Fibroblast of skin of right quadriceps (primary cell): ENCODE measurements around the gene QRFPR.
"Not testable (repeated sequence)": the region's sequence is repeated elsewhere in the genome, so short reads cannot be mapped to it uniquely, and the experiment has no call there.

Experiments
- DNase-seq: peaks from one replicate; pipeline ENCODE4 v3.0.0-alpha.2; 2013

The QRFPR gene

DNA sequence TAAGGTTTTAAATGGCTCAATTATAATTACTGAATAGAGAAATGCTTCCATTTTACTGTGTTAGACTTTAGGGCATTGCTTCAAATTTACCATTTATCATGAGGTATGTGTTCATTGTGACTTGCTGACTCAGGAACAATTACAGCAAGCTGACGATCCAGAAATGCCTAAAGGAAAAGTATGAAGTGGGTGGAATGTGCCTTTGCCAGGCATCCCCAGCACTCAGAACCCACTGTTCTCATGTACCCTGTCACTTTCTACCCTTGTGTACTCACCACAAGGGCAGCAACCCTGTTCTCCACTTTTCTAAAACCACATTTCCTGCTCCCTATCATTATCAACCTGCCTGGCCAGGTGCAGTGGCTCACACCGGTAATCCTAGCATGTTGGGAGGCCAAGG is 41.5 kb downstream of the QRFPR start:
- DNase-seq: no peak

DNA sequence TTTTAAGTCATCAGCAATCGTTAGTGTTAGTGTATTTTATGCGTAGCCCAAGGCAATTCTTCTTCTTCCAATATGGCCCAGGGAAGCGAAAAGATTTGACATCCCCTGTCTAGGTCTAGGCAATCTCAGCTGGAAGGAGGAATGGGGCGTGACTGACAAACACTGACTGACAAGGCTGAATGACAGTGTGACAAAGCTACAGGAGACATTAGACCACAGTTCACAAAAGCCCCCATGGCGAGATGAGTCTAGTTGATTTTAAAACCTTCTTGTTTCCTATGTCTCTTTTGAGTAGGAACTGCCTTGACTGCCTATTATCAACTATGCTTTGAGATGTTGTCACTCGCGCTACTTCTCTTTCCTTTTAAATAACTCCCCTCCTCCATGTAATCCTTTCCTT is 42.3 kb downstream of the QRFPR start:
- no peak for DNase-seq

DNA sequence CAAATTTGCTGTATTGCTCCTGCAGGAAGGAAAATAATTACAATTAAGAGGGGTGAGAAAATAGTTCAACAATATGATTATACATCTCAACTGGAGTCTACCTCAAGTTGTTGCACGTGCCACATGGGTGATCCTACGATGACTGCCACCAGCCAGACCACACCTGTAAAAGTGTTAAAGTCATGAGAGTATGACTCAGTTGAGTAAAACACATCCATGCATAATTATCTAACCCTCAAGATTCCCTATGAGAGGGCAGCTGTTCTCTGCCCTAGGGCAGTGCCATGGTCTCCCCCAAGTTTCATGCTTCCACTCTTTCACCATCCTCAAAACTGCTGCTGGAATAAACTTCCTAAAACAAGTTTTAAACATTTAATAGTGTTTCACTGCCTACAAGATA is 44.1 kb downstream of the QRFPR start:
- no peak for DNase-seq

DNA sequence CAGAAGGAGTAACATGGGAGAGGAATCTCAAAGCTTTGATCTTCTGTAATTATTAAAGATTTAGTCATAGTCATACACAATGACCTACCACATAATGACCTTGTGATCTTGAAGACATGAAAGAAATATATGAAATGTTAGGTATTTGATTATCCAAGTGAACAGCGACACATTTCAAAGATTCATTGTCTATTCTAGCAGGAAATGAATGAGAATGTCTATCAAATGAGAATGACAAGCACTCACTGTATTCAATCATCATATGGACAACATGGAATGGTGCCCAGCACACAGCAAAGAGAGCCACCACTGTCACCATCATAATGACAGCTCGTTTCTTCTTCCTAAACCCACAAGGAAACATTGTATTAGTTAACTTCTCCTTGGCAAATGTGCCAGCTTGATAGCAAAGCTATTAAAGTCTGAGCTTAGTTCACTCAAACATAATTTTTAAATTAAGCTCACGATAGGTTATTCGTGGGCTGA is 50.6 kb downstream of the QRFPR start:
- no peak for DNase-seq

DNA sequence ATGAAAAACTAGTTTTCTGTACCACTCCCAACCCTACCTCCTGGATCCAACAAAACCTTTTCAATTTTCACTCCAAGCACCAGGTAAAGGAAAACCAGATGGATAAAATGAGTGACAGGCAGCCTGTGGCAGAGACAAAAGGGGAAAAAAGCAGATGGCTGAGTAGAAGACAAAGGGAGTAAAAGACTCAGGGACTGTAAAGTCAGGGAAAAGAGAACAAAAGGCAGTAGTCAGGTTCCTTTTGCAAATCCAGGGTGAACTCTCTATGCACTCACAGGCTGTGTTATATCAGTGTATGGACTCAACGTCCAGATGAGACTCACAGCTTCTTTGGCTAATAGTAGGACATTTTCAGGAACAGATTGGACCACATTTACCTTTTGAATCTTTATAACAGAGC is 54.2 kb downstream of the QRFPR start:
- DNase-seq: no peak

DNA sequence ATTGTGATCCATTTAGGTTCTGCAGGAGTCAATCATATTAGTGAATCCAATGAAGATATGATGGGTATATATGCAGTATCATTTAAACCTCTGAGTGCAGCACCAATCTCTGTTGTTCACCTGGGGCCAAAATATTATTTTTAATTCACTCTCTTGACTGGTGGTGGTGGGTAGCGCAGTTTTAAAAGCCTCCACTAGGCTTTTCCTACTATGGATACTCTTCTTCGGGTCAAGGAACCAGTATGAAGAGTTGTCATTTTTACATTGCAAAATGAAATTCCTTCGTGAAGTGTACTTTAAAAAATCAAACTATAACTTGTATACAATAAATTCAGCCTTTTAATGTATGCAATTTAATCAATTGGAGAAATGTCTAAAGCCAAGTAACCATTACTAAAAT is 56.5 kb downstream of the QRFPR start:
- no peak for DNase-seq

DNA sequence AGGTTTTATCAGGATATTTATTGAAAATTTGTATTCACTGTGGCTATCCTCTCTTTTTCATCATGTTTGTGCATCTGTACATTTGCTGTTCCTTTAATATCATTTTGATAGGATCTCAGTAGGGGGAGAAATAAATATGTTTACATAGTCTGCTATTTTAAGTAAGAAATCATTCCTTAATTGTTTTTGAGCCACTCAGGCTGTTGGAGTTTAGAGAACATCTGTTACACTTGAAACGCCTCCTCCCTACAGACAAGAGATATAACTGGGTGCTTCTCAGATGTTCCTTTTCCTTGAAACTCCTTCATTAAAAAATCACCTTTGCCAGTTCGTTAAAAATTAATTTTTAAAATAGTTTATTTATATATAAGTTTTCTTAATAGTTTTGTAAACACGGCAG is 59.4 kb downstream of the QRFPR start:
- DNase-seq: no peak

DNA sequence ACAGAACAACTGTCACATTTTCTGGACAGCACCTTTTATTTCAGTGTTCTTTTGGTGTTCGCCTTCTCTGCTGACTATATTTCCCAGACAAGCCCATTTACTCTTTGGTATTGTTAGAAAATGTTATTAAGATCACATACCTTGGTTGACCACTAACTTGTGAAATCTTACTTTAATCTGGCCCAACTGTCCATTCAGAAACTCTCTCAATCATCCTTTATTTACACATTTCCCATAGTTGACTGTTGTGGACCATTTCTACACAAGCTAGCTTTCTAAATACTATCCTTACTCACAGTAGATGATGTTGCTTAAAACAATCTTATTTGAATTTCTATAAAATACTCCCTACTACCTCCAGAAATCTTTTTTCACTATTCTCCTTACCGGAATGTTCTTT is 64.7 kb downstream of the QRFPR start:
- DNase-seq: no peak

DNA sequence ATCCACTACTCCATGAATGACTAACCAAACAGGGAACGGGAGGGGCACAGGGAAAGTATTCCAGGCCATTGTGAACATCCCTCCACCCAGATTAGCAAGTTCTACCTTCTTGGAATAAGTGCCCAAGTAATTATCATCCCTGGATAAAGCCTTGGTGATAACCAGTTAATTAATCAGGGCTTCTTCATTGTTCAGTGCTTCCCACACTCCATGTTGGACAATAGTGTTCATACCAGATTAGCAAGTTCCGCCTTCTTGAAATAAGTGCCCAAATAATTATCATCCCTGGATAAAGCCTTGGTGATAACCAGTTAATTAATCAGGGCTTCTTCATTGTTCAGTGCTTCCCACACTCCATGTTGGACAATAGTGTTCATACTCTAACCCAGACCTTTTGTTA is 67.4 kb downstream of the QRFPR start:
- DNase-seq: not testable (repeated sequence)

DNA sequence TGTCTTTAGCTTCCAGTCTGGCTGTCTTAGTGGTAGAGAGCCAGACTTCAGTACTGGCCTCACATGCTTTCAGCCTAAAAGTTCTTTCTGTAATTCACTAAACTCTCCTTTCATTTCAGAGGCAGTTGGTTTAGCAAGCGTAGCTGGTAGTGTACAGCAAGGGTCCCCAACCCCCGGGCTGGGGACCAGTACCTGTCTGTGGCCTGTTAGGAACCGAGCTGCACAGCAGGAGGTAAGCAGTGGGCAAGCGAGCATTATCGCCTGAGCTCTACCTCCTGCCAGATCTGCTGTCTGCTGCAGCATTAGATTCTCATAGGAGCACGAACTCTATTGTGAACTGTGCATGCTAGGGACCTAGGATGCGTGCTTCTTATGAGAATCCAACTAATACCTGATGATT is 72.0 kb downstream of the QRFPR start:
- no peak for DNase-seq

DNA sequence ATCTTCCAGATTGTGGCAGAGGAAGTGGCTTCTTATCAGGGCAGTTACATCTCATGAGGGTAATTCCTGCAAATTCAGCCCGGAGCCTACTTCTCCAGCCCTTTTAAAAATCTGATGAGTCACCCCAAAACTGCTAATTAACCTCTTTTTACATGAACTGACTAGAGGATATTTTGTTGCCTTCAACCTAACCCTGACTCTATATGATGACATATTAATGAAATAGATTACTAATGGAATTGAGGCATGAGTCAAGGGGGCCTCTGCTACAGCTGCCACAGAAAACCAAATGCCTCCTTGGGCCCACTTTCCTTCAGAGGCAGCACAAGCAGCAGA is 72.5 kb downstream of the QRFPR start:
- DNase-seq: peak; percentile 43

DNA sequence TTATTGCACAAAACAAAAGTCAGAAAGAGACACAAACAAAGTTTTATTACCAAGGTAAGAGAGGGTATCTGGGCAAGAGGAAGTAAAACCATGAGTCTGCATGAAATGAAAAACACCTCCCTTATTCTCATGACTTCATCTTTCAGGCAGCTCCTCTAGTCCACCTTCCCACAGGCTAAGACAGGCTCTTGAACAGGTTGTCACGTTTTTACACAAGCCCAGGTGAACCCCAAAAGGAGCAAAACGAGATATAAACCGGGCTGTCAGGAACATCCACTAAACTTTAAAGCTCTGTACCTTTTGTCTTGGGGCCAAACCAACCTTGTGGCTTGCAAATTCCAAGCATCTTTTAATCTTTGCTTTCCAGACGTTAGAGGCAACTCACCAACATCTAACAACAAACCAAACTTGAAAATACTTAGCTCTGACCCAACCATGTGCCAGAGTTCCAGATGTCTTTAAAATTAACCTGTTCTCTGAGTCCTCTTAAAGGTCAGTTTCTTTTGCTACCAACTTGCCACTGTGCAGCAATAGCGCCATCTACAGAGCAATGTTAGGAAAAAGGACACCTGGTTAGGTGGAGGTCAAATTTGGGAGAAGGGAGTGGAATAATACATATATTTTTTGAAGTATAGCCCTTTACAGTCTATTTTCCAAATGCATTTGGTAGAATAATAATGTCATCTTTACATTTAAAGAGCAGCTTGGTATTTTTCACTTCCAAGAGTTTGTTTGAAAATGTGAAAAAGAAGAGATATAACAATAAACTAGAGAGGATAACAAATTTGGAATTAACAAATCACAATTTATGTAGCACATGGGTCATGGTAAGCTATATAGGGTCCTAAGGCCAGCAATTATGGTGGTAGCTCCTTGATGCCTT is 73.1 kb downstream of the QRFPR start:
- peak; percentile 48 for DNase-seq

DNA sequence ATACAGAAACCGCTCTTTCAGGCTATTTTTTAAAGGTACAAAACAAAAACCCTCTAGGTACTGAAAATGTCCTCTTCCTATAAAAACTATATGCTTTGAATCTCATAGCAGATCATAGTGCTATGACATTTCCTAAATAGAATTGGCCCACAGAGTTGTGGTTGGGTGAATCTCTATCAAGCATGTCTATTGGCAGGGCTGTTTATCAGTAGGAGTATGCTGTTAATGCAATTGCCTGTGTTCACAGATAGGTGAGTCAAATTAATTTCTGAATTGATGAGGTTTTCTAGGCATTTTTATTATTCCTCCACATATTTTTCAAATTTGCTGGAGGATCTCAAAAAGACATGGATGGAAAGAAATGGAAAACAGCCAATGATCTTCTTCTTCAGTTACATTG is 73.9 kb downstream of the QRFPR start:
- no peak for DNase-seq

DNA sequence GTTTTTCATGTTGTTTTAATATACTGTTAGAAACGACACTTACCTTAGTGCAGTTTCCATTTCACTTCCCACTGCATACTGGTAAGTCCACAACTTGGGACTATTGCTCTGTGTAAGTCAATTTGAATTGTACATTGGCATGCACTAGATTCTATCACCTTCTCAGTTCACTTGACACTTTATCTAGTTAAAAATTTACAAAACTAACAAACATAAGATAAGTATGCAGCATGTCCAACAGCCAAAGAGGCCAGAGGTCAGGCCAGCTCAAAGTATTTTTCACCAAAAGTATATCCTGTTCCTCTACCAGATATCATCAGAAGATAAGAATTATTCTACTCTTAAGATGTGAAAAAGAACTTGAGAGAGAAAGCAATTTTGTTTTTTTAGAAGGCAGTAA is 75.9 kb downstream of the QRFPR start:
- no peak for DNase-seq

DNA sequence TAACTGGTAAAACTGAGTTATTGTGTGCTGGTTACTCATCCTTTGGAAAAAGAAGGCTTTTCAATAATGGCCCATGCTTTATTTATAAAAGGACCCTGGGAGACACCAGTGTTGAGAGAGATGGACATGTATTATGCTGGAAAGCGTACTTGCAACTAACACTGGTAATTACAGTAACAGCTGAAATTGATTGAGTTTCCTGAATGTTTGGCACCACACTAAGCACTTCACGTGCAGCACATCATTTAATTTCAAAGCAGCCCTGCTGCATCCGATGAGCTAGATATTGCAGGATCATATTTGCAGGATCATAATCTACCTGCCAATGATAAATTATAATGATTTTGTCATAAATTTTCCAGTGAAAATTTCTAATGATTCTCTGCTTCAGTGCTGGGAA is 81.5 kb downstream of the QRFPR start:
- DNase-seq: no peak

DNA sequence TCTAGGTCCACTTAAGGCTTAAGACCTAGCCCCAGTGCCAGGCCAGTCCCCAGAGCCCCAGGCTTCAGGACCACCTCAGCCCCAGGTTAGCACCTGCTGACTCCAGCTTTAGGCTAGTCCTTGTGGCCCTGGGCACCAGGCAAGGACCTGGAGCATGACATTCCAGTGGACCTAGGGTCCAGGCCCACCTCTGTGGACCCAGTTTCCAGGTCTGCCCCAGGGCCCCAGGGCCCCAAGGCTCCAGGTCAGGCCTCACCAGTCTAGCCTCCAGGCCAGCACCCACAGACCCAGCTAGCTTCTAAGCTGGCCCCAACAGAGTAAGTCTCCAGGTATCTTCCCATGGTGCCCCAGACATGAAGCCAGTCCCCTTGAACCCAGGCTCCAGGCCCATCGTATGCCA is 97.5 kb downstream of the QRFPR start:
- no peak for DNase-seq

DNA sequence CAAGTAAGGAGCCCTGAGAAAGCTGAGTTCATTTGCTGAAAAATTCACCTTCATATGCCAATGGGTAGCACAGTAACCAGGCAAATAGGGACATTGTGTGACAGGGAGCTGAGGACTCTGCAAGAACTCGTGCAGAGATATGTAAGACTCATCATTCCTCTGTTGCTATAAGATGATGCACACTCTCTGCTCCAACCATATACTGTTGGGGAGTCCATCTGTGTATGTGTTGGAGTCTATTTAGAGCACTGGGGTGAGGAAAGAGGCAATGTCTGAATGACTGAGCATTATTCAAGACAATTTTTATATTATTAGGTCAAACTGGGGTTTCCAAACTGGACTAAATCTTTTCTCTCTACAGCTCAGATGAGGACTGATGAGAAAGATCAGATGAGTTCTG is 100.4 kb downstream of the QRFPR start:
- no peak for DNase-seq

DNA sequence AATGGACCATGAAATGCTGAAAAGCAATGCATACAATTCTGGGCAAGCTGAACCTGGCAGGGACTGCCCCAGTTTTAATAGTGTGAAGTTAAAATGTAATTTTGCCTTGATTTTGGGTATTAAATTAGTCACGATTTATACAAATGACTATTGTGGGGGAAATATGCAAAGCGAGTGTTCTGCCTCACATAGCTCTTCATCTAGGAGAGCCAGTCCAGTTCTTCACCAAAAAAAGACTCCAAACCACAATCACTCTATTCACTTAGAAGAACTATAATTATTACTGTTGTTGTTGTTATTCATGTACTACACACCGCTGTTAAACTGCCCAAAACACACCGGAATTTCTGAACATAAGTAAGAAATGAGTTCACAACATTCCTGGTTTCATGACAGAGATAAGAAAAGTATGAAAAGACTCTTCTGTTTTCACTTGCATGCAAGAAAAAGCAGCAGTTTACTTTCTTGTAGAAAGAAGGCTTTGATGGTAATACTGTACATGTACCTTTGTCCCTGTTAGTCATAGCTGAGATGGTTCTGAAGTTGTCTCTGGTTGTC is 101.9 kb downstream of the QRFPR start:
- DNase-seq: peak; percentile 29
